NCI-H2196 treated with DMSO at 0.1 percent for 48 hours (cell line): ENCODE results near the gene SMARCD1.
A peak's percentile ranks its signal among the peaks of the same experiment; 100 is the strongest.
"Not testable (repeated sequence)": the region's sequence is repeated elsewhere in the genome, so short reads cannot be mapped to it uniquely, and the experiment has no call there.

ENCODE experiments used
- DNase-seq: peaks from one replicate; lab custom pipeline; 2025; ENCODE audit not compliant: unreplicated experiment; lab: John Stamatoyannopoulos, UW

The SMARCD1 gene

GRCh38 chr12:50075808-50076170 is 9.4 kb upstream of the SMARCD1 start:
- no peak for DNase-seq

- DNase-seq, result no peak
These were observed 8.0 kb upstream of the SMARCD1 start for GRCh38 chr12:50077099-50077498.

GRCh38 chr12:50078281-50078680 is 6.9 kb upstream of the SMARCD1 start:
- DNase-seq, result no peak

GRCh38 chr12:50079771-50080170 is 5.4 kb upstream of the SMARCD1 start:
- DNase-seq, result peak; percentile 10

- DNase-seq, result no peak
These were observed 3.9 kb upstream of the SMARCD1 start for GRCh38 chr12:50081096-50081808.

- no peak for DNase-seq
These were observed 2.5 kb upstream of the SMARCD1 start for GRCh38 chr12:50082644-50083043.

GRCh38 chr12:50083301-50083700 is 1.8 kb upstream of the SMARCD1 start:
- no peak for DNase-seq

- not testable (repeated sequence) for DNase-seq
These were observed 750 bp upstream of the SMARCD1 start for GRCh38 chr12:50084409-50084774.

GRCh38 chr12:50085615-50086072 is 502 bp downstream of the SMARCD1 start:
- DNase-seq, result peak; percentile 44

- DNase-seq, result peak; percentile 37
These were observed 1.0 kb downstream of the SMARCD1 start for GRCh38 chr12:50086148-50086547.

GRCh38 chr12:50087151-50087550 is 2.0 kb downstream of the SMARCD1 start:
- DNase-seq, result no peak

- DNase-seq, result no peak
These were observed 2.9 kb downstream of the SMARCD1 start for GRCh38 chr12:50087995-50088394.

GRCh38 chr12:50088577-50089335 is 3.6 kb downstream of the SMARCD1 start:
- peak; percentile 59 for DNase-seq

- no peak for DNase-seq
These were observed 4.6 kb downstream of the SMARCD1 start for GRCh38 chr12:50089730-50090129.

- no peak for DNase-seq
These were observed 5.2 kb downstream of the SMARCD1 start for GRCh38 chr12:50090391-50090790.

GRCh38 chr12:50097952-50098351 is 12.8 kb downstream of the SMARCD1 start:
- no peak for DNase-seq

GRCh38 chr12:50099302-50100008 is 14.3 kb downstream of the SMARCD1 start:
- DNase-seq, result no peak

- DNase-seq, result no peak
These were observed 15.4 kb downstream of the SMARCD1 start for GRCh38 chr12:50100561-50100960.

GRCh38 chr12:50101663-50102062 is 16.5 kb downstream of the SMARCD1 start:
- DNase-seq, result no peak

- DNase-seq, result no peak
These were observed 17.0 kb downstream of the SMARCD1 start for GRCh38 chr12:50102131-50102531.

GRCh38 chr12:50102646-50103309 is 17.6 kb downstream of the SMARCD1 start:
- no peak for DNase-seq
